GM12801 (cell line): ENCODE measurements around the gene SLC17A8.

Experiments
- TF ChIP-seq, protein P1 (sequence below): IDR thresholded peaks from one replicate; pipeline ENCODE4 v1.5.1; 2011; ENCODE audit warnings: control low read depth; ENCODE audit not compliant: insufficient read length; ENCODE audit errors: extremely low read depth

Gene SLC17A8

GRCh38 chr12:100403446-100403845 is 46.6 kb downstream of the SLC17A8 start:
- TF ChIP-seq, protein P1, sequence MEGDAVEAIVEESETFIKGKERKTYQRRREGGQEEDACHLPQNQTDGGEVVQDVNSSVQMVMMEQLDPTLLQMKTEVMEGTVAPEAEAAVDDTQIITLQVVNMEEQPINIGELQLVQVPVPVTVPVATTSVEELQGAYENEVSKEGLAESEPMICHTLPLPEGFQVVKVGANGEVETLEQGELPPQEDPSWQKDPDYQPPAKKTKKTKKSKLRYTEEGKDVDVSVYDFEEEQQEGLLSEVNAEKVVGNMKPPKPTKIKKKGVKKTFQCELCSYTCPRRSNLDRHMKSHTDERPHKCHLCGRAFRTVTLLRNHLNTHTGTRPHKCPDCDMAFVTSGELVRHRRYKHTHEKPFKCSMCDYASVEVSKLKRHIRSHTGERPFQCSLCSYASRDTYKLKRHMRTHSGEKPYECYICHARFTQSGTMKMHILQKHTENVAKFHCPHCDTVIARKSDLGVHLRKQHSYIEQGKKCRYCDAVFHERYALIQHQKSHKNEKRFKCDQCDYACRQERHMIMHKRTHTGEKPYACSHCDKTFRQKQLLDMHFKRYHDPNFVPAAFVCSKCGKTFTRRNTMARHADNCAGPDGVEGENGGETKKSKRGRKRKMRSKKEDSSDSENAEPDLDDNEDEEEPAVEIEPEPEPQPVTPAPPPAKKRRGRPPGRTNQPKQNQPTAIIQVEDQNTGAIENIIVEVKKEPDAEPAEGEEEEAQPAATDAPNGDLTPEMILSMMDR: no peak

DNA sequence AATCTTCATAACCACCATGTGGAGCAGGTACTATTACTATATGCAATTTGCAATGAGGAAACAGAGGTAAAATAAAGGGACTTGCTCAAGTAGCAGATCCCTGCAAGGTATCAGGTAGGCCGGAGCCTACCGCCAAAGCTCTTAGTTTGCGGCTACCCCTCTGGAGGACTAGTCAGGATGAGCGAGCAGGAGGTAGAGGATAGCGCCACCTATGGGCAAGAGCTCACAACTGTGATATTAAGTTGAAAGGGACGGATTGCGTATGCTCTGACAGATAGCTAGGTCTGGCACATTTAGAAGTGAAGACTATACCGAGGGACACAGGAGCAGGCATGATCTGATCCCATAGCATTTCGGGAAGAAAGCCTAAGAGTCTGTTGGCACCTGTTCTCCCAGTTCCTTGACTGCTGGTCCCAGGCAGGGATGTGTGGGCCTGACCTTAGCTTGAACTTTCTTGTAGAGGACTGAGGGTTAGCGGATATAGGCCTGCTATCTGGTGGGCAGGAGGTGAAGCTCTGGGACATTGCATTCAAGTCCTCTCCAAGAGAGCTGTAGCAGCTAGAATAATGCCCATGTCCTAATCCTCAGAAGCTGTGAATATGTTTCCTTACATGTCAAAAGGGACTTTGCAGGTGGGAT is 48.0 kb downstream of the SLC17A8 start:
- TF ChIP-seq, protein P1: no peak

GRCh38 chr12:100413001-100413400 is 56.1 kb downstream of the SLC17A8 start:
- TF ChIP-seq, protein P1: no peak

GRCh38 chr12:100414739-100415138 is 57.9 kb downstream of the SLC17A8 start:
- TF ChIP-seq, protein P1: no peak

- TF ChIP-seq, protein P1: no peak
Measured at GRCh38 chr12:100422646-100423045, 65.8 kb downstream of the SLC17A8 start.

- TF ChIP-seq, protein P1: no peak
Measured at GRCh38 chr12:100426145-100426544, 69.3 kb downstream of the SLC17A8 start.

DNA sequence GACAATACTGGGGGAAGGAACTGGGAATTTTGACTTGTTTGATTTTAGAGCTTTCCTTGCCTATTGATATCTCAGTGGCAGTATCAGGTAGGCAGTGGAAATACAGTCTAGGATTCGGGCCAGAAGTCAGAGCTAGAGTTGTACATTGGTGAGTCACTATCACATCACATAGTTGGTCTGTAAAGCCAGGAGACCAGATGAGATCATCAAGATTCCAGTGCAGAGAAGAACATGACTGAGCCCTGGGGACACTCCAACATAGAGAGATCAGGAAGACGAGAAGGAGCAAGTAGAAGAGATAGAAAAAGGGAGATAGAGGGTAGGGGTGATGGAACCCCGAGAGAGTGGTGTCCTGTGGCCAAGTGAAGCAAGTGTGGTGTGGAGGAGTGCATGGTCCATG is 70.2 kb downstream of the SLC17A8 start:
- TF ChIP-seq, protein P1: no peak

- TF ChIP-seq, protein P1: no peak
Measured at GRCh38 chr12:100433701-100434100, 76.8 kb downstream of the SLC17A8 start.
